Measurements from ENCODE around the gene ZNF780A. TPM values are rescaled to one million over a fixed set of nuclear protein-coding genes. Genes with fewer than 3 reads are reported as not detected.
"Not testable (repeated sequence)": the region's sequence is repeated elsewhere in the genome, so short reads cannot be mapped to it uniquely, and the experiment has no call there.

The ZNF780A gene
- total and polyA plus RNA-seq, 8 donors = 7.4 to 19.7 (median 13.0) TPM

- H3K27me3 ChIP-seq = peaks cover 0 to 7% (median 0%) of the 10 kb centered on the region in 4 donors
- intact Hi-C loops (cut with DNase I) = no loop called here
- H3K4me1 ChIP-seq = no peaks in the 10 kb centered on the region
- no peak for ATAC-seq
- H3K9me3 ChIP-seq = no peaks in the 10 kb centered on the region
- FAIRE-seq = no peak
- H3K36me3 ChIP-seq = no peaks in the 10 kb centered on the region
- no peak overlapping the region for H3K27ac ChIP-seq
- H3K4me3 ChIP-seq = no peak overlapping the region
- no peak for TF ChIP-seq CTCF (IDR thresholded peaks at IDR 0.05)
- DNase-seq = no peak
- 50 to 61% methylated on average over 1 of the region's 1 CpG for WGBS, 2 donors
These were observed 42.7 kb upstream of the ZNF780A start for GRCh38 chr19:40133491-40133890.

GRCh38 chr19:40130013-40130412 lies 39.3 kb upstream of the ZNF780A start:
- Histone ChIP-seq H3K27me3 (no peaks in the 10 kb centered on the region), H3K36me3 (no peaks in the 10 kb centered on the region), H3K27ac (no peak overlapping the region), H3K4me3 (no peak overlapping the region), H3K4me1 (no peaks in the 10 kb centered on the region), H3K9me3 (no peaks in the 10 kb centered on the region)
- ATAC-seq = no peak
- no peak for DNase-seq
- no peak for TF ChIP-seq CTCF (IDR thresholded peaks at IDR 0.05)
- intact Hi-C loops (cut with DNase I) = no loop called here
- no peak for FAIRE-seq

GRCh38 chr19:40129425-40129824 lies 38.7 kb upstream of the ZNF780A start:
- DNase-seq (no peak), ATAC-seq (no peak), FAIRE-seq (no peak)
- no peak overlapping the region for H3K4me3 ChIP-seq
- H3K4me1 ChIP-seq = no peaks in the 10 kb centered on the region
- H3K9me3 ChIP-seq = no peaks in the 10 kb centered on the region
- no peaks in the 10 kb centered on the region for H3K27me3 ChIP-seq
- no peaks in the 10 kb centered on the region for H3K36me3 ChIP-seq
- intact Hi-C loops (cut with DNase I) = no loop called here
- WGBS, 2 donors = 39 to 62% methylated on average over 3 of the region's 3 CpGs
- TF ChIP-seq CTCF (IDR thresholded peaks at IDR 0.05) = no peak
- no peak overlapping the region for H3K27ac ChIP-seq

- Histone ChIP-seq H3K4me1 (no peaks in the 10 kb centered on the region), H3K4me3 (no peak overlapping the region), H3K36me3 (no peaks in the 10 kb centered on the region), H3K27me3 (no peaks in the 10 kb centered on the region), H3K27ac (no peak overlapping the region), H3K9me3 (no peaks in the 10 kb centered on the region)
- no peak for ATAC-seq
- intact Hi-C loops (cut with DNase I) = no loop called here
- no peak for DNase-seq
- no peak for FAIRE-seq
- TF ChIP-seq CTCF (IDR thresholded peaks at IDR 0.05) = no peak
These were observed 38.2 kb upstream of the ZNF780A start for GRCh38 chr19:40128991-40129390.

GRCh38 chr19:40119380-40119779 lies 28.6 kb upstream of the ZNF780A start:
- FAIRE-seq (no peak), DNase-seq (no peak), ATAC-seq (no peak)
- intact Hi-C loops (cut with DNase I) = no loop called here
- no peak for TF ChIP-seq CTCF (IDR thresholded peaks at IDR 0.05)
- Histone ChIP-seq H3K9me3 (no peaks in the 10 kb centered on the region), H3K36me3 (no peaks in the 10 kb centered on the region), H3K4me3 (no peak overlapping the region), H3K4me1 (no peaks in the 10 kb centered on the region), H3K27ac (no peak overlapping the region), H3K27me3 (peaks cover 0 to 3% (median 0%) of the 10 kb centered on the region in 4 donors)
- 66 to 81% methylated on average over 4 of the region's 4 CpGs for WGBS, 2 donors

GRCh38 chr19:40118638-40119037 lies 27.9 kb upstream of the ZNF780A start:
- H3K9me3 ChIP-seq; H3K4me3 ChIP-seq; H3K36me3 ChIP-seq; DNase-seq; FAIRE-seq; H3K27me3 ChIP-seq; H3K27ac ChIP-seq; H3K4me1 ChIP-seq; intact Hi-C loops (cut with DNase I); ATAC-seq: not testable (repeated sequence)
- 87% methylated on average over 12 of the region's 25 CpGs for WGBS, 2 donors
